ENCODE measurements around the gene SASH1. TPM values are rescaled to one million over a fixed set of nuclear protein-coding genes. Genes with fewer than 3 reads are reported as not detected.

Gene SASH1
- total and polyA plus RNA-seq, 2 of the 8 experiments (the other 6 are each of a cell fraction or from before 2014, with no cell fraction given) = 6.0 to 20.2 TPM

DNA sequence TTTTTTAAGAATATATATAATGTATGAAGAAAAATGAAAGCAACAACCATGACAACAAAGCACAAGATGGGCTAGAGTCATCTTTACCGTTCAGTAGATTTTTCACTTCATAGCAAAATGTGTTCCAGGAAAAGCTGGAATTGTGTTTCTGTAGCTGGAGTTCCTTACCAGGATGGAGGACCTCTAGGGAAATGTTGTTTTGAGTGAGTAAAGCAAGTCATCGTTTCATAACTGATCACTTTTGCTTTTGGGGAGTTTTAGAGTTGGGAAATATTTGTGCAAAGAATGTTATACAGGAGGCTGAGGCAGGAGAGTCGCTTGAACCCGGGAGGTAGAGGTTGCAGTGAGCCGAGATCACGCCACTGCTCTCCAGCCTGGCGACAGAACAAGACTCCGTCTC, 151.6 kb downstream of the SASH1 start (continued):
- no peak for TF ChIP-seq BACH1 (IDR thresholded peaks at IDR 0.05; ENCODE audit: low read length)
- no peak for TF ChIP-seq KDM1A (IDR thresholded peaks at IDR 0.05; ENCODE audit: borderline replicate concordance, low read length)
- TF ChIP-seq TBP (IDR thresholded peaks at IDR 0.05; ENCODE audit: low read depth, low read length) = no peak
- TF ChIP-seq SP2 (IDR thresholded peaks at IDR 0.05; ENCODE audit: low read length) = no peak

Data from H1 (cell line).